HCT116 (cell line): ENCODE results near the gene CLCN4.

Source experiments
- EGR1 ChIP-seq: IDR thresholded peaks from 2 replicates; pipeline ENCODE4 v1.6.1; 2012; ENCODE audit warnings: low read depth
- EZH2phosphoT487 ChIP-seq: fragments of 200-600 bp; IDR thresholded peaks from 2 replicates; pipeline ENCODE4 v1.6.1; 2018; ENCODE audit warnings: antibody characterized with exemption, borderline replicate concordance
- POLR2A ChIP-seq: IDR thresholded peaks from 2 replicates; pipeline ENCODE4 v1.7.0; 2011; ENCODE audit warnings: borderline replicate concordance; ENCODE audit not compliant: insufficient read depth, insufficient read length; ENCODE audit errors: extremely low read depth
- POLR2AphosphoS5 ChIP-seq: IDR thresholded peaks from 2 replicates; pipeline ENCODE4 v1.6.1; 2011; ENCODE audit warnings: mild to moderate bottlenecking, low read depth, low read length, moderate library complexity
- SIN3A ChIP-seq: IDR thresholded peaks from 2 replicates; pipeline ENCODE4 v1.6.1; 2012; ENCODE audit warnings: low read depth
- TF ChIP-seq, protein P1 (sequence below), 3 experiments: fragments of 200-600 bp in 1 of 3; sonication (generic) in 1 of 3; IDR thresholded peaks in 2 of 3; conservative IDR thresholded peaks in 1 of 3; 2 replicates each; pipeline ENCODE4 v1.5.1; 2012 to 2017; ENCODE audit warnings: low read depth in 2 of 3, low read length in 2 of 3, antibody characterized with exemption in 1 of 3, borderline replicate concordance in 1 of 3, control low read depth in 1 of 3, mild to moderate bottlenecking in 1 of 3, mixed read lengths in 1 of 3, mixed run types in 1 of 3, moderate library complexity in 1 of 3; ENCODE audit not compliant: insufficient read depth in 1 of 3

DNA sequence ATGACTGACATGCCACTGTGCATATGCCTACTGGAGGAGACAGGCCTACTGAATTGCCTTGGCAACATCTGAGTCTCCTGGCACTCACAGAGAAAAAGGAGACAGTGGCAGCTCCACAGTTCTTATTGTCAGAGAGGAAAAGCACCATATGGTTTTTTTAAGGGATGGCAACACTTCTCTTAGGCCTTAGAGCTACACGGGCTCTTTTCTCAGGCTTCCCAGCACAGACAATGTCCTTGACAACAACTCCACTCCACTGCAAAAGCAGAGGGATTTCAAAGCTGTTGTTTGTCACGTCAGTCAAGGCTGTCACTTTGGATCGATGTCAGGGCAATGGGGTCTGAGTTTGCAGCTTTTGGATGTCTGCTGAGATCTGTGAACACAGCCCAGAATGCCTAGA, 4.7 kb upstream of the CLCN4 start:
- TF ChIP-seq EZH2phosphoT487 (no peak), POLR2A (no peak), EGR1 (no peak), POLR2AphosphoS5 (no peak), SIN3A (no peak)
- TF ChIP-seq, protein P1, sequence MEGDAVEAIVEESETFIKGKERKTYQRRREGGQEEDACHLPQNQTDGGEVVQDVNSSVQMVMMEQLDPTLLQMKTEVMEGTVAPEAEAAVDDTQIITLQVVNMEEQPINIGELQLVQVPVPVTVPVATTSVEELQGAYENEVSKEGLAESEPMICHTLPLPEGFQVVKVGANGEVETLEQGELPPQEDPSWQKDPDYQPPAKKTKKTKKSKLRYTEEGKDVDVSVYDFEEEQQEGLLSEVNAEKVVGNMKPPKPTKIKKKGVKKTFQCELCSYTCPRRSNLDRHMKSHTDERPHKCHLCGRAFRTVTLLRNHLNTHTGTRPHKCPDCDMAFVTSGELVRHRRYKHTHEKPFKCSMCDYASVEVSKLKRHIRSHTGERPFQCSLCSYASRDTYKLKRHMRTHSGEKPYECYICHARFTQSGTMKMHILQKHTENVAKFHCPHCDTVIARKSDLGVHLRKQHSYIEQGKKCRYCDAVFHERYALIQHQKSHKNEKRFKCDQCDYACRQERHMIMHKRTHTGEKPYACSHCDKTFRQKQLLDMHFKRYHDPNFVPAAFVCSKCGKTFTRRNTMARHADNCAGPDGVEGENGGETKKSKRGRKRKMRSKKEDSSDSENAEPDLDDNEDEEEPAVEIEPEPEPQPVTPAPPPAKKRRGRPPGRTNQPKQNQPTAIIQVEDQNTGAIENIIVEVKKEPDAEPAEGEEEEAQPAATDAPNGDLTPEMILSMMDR (IDR thresholded peaks at IDR 0.05 in 2 of 3, conservative IDR thresholded peaks at IDR 0.05 in 1 of 3; ENCODE audit: borderline replicate concordance in 1 of 3, insufficient read depth in 1 of 3, low read depth in 2 of 3, low read length in 2 of 3): no peak
